ENCODE measurements around the gene SLC3A2. TPM values are rescaled to one million over a fixed set of nuclear protein-coding genes. Genes with fewer than 3 reads are reported as not detected.
A peak's percentile ranks its signal among the peaks of the same experiment; 100 is the strongest.

Gene SLC3A2
- total and polyA plus RNA-seq, 4 donors, result 34.3 to 59.5 (median 51.0) TPM

DNA sequence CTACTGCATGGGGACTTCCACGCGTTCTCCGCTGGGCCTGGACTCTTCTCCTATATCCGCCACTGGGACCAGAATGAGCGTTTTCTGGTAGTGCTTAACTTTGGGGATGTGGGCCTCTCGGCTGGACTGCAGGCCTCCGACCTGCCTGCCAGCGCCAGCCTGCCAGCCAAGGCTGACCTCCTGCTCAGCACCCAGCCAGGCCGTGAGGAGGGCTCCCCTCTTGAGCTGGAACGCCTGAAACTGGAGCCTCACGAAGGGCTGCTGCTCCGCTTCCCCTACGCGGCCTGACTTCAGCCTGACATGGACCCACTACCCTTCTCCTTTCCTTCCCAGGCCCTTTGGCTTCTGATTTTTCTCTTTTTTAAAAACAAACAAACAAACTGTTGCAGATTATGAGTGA is 7.7 kb downstream of the SLC3A2 start:
- no peak for TF ChIP-seq NR2F2 (IDR thresholded peaks at IDR 0.05)
- no peak for TF ChIP-seq FOXA2 (IDR thresholded peaks at IDR 0.05)
- TF ChIP-seq HNF4G (IDR thresholded peaks at IDR 0.05), result no peak
- no peak for TF ChIP-seq RAD21 (IDR thresholded peaks at IDR 0.05)
- TF ChIP-seq, protein P1, sequence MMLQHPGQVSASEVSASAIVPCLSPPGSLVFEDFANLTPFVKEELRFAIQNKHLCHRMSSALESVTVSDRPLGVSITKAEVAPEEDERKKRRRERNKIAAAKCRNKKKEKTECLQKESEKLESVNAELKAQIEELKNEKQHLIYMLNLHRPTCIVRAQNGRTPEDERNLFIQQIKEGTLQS (IDR thresholded peaks at IDR 0.05), result no peak
- no peak for TF ChIP-seq SP1 (IDR thresholded peaks at IDR 0.05)
- DNase-seq (ENCODE audit: low spot score), result no peak
- H3K4me3 ChIP-seq (ENCODE audit: low read depth in 1 of 3, low read length in 3 of 3), result no peak overlapping the region
- H3K9me3 ChIP-seq (ENCODE audit: control insufficient read depth in 4 of 4, low read length in 3 of 4), result no peaks in the 10 kb centered on the region
- no peaks in the 10 kb centered on the region for H3K27me3 ChIP-seq (ENCODE audit: control insufficient read depth in 4 of 4, insufficient read depth in 4 of 4, low read length in 3 of 4)
- peaks cover 0 to 2% (median under 1%) of the 10 kb centered on the region in 4 donors for H3K4me1 ChIP-seq (ENCODE audit: control insufficient read depth in 4 of 4, insufficient read depth in 4 of 4, low read length in 3 of 4)
- no peak overlapping the region for H3K27ac ChIP-seq (ENCODE audit: low read depth in 1 of 2, low read length in 2 of 2)
- peaks cover 20 to 55% (median 51%) of the 10 kb centered on the region in 4 donors for H3K36me3 ChIP-seq (ENCODE audit: control insufficient read depth in 4 of 4, insufficient read depth in 3 of 4, low read depth in 1 of 4, low read length in 3 of 4)
- H3K9ac ChIP-seq (ENCODE audit: low read depth in 1 of 2, low read length in 2 of 2), result no peak overlapping the region
- WGBS, result 96% methylated on average over 14 of the region's 14 CpGs

DNA sequence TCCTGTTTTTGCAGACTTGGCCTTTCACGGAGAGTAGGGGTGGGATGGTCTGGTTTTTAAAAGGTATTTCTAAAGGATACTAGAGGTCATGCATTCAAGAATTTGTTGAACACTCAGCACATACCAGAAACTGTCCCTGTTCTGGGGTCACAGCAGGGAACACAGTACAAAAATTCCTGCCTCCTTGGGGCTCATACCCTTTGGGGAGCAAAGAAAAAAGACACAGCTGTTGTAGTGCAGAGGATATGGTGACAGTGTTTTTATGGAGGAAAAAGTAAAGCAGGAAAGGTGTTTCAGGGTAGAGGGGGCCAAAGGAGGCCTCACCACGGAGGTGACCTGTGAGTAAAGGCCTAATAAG is 8.4 kb downstream of the SLC3A2 start:
- Histone ChIP-seq H3K27me3 (ENCODE audit: control insufficient read depth in 4 of 4, insufficient read depth in 4 of 4, low read length in 3 of 4) (no peaks in the 10 kb centered on the region), H3K36me3 (ENCODE audit: control insufficient read depth in 4 of 4, insufficient read depth in 3 of 4, low read depth in 1 of 4, low read length in 3 of 4) (peaks cover 20 to 48% (median 45%) of the 10 kb centered on the region in 4 donors), H3K4me3 (ENCODE audit: low read depth in 1 of 3, low read length in 3 of 3) (no peak overlapping the region), H3K9ac (ENCODE audit: low read depth in 1 of 2, low read length in 2 of 2) (no peak overlapping the region), H3K9me3 (ENCODE audit: control insufficient read depth in 4 of 4, low read length in 3 of 4) (no peaks in the 10 kb centered on the region), H3K27ac (ENCODE audit: low read depth in 1 of 2, low read length in 2 of 2) (no peak overlapping the region), H3K4me1 (ENCODE audit: control insufficient read depth in 4 of 4, insufficient read depth in 4 of 4, low read length in 3 of 4) (no peaks in the 10 kb centered on the region)
- DNase-seq (ENCODE audit: low spot score), result no peak
- 75% methylated on average over 2 of the region's 2 CpGs for WGBS
- TF ChIP-seq GABPA (IDR thresholded peaks at IDR 0.05 in 1 of 2, conservative IDR thresholded peaks at IDR 0.05 in 1 of 2) (no peak), JUND (IDR thresholded peaks at IDR 0.05) (no peak), SP1 (IDR thresholded peaks at IDR 0.05) (no peak), EGR1 (IDR thresholded peaks at IDR 0.05; ENCODE audit: low read depth in 2 of 2) (no peak), FOXA2 (IDR thresholded peaks at IDR 0.05) (no peak)

DNA sequence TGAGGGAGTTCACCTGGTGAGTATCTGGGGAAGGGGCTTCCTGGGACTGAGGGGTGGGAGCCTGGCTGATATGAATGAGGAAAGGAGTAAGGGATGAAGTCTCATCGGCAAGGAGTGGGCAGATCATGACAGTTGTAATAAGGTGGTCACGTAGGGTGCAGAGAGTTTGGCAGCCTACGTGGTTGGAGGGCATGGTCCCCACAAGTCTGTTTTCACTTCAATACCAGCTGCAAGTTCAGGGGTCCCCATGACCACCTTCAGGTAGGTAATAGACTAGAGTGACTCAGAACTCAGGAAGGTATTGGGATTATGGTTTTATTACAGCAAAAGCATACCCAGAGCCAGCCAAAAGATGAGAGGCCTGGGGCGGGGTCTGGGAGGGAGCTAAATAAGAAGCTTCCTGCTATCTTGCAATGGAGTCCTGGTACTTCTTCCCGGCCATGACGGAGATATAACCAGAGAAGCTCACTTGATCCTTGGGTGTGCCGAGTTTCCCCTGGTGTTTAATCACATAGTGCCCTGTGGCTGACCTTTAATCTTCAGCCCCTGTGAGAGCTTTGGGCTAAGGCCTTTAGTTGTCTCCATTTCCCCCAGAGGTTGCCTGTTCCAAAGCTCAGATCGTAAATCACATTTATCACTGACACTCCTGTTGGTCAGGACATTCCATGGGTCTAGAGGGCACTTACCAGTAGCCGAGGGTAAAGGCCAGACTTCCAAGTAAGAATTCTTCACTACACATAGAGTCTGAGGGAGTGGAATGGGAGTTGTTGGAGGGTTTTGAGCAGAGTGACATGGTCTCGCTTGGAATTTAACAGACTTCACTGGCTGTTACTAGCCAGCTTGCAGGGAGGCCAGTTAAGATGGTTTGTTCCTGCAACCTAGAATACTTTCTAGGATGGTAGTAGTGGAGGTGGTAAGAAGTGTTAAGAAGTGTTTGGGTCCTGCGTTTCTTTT is 9.1 kb downstream of the SLC3A2 start:
- 72% methylated on average over 11 of the region's 11 CpGs for WGBS
- no peak for DNase-seq (ENCODE audit: low spot score)
- Histone ChIP-seq H3K9ac (ENCODE audit: low read depth in 1 of 2, low read length in 2 of 2) (no peak overlapping the region), H3K9me3 (ENCODE audit: control insufficient read depth in 4 of 4, low read length in 3 of 4) (no peaks in the 10 kb centered on the region), H3K27ac (ENCODE audit: low read depth in 1 of 2, low read length in 2 of 2) (no peak overlapping the region), H3K4me3 (ENCODE audit: low read depth in 1 of 3, low read length in 3 of 3) (no peak overlapping the region), H3K36me3 (ENCODE audit: control insufficient read depth in 4 of 4, insufficient read depth in 3 of 4, low read depth in 1 of 4, low read length in 3 of 4) (peaks cover 20 to 42% (median 39%) of the 10 kb centered on the region in 4 donors), H3K27me3 (ENCODE audit: control insufficient read depth in 4 of 4, insufficient read depth in 4 of 4, low read length in 3 of 4) (no peaks in the 10 kb centered on the region), H3K4me1 (ENCODE audit: control insufficient read depth in 4 of 4, insufficient read depth in 4 of 4, low read length in 3 of 4) (no peaks in the 10 kb centered on the region)
- peak in 1 of 2 donors; percentile 22 for TF ChIP-seq RXRA (IDR thresholded peaks at IDR 0.05)
- peak; percentile 98 for TF ChIP-seq NR2F2 (IDR thresholded peaks at IDR 0.05)
- TF ChIP-seq ZBTB33 (IDR thresholded peaks at IDR 0.05), result no peak
